ENCODE data around the gene CERS2.

GRCh38 chr1:150926097-150926741 lies 48.4 kb downstream of the CERS2 start, which contains the start of gene SETDB1:
- TF ChIP-seq POLR2AphosphoS5 (IDR thresholded peaks at IDR 0.05; ENCODE audit: low read depth, low read length) (no peak), CHD7 (IDR thresholded peaks at IDR 0.05; ENCODE audit: insufficient replicate concordance, low read length) (no peak), SIRT6 (IDR thresholded peaks at IDR 0.05; ENCODE audit: low read length) (no peak), JUND (IDR thresholded peaks at IDR 0.05; ENCODE audit: low read length) (no peak)

Data from H1 (cell line).